Uterus (tissue), 2 donors: ENCODE data around the gene SEZ6.

ENCODE experiments used
- POLR2A ChIP-seq, 2 donors: fragments of 450-650 bp; IDR thresholded peaks; one replicate each; pipeline ENCODE4 v1.6.1; 2016; ENCODE audit warnings: antibody characterized with exemption in 2 of 2, mild to moderate bottlenecking in 1 of 2, moderate library complexity in 1 of 2
- TF ChIP-seq, protein P1 (sequence below), 4 experiments: fragments of 200-600 bp in 2 of 4; fragments of 450-650 bp in 2 of 4; sonication (generic) in 2 of 4; IDR thresholded peaks; one replicate each; pipeline ENCODE4 v1.5.1; 2016 to 2019; ENCODE audit warnings: antibody characterized with exemption in 4 of 4, mild to moderate bottlenecking in 2 of 4, moderate library complexity in 1 of 4

DNA sequence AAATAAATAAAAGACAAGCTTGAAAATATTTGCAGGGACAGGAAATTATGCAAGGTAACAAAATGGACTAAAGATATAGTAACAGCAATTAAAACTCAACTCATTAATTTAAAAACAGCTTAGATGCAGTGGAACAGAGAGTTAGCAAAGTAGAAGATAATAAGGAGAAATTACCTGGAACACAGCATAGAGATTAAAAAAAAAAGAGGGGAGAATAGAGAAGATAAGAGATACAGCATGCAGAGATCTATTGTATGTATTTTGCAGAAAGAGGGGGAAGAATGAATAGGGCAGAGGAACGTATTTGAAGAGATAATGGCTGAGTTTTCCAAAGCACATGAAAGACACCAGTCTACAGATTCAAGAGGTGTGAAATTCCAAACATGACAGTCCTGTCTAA lies 28.7 kb upstream of the SEZ6 start:
- TF ChIP-seq, protein P1, sequence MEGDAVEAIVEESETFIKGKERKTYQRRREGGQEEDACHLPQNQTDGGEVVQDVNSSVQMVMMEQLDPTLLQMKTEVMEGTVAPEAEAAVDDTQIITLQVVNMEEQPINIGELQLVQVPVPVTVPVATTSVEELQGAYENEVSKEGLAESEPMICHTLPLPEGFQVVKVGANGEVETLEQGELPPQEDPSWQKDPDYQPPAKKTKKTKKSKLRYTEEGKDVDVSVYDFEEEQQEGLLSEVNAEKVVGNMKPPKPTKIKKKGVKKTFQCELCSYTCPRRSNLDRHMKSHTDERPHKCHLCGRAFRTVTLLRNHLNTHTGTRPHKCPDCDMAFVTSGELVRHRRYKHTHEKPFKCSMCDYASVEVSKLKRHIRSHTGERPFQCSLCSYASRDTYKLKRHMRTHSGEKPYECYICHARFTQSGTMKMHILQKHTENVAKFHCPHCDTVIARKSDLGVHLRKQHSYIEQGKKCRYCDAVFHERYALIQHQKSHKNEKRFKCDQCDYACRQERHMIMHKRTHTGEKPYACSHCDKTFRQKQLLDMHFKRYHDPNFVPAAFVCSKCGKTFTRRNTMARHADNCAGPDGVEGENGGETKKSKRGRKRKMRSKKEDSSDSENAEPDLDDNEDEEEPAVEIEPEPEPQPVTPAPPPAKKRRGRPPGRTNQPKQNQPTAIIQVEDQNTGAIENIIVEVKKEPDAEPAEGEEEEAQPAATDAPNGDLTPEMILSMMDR (IDR thresholded peaks at IDR 0.05), result no peak
- no peak for TF ChIP-seq POLR2A (IDR thresholded peaks at IDR 0.05)
